GM23338 (cell line): ENCODE data around the gene ARHGEF10L. TPM values are rescaled to one million over a fixed set of nuclear protein-coding genes. Genes with fewer than 3 reads are reported as not detected.

Source experiments
- ATAC-seq: fragments of 200-7000 bp; cut with Tn5 transposase; 3 replicates; pipeline ENCODE4 v1.9.1; 2020
- DNase-seq: peaks from one replicate; pipeline ENCODE4 v3.0.0-alpha.2; 2015; ENCODE audit warnings: low spot score
- H2AFZ ChIP-seq: fragments of 200-600 bp; sonication (generic); 2 replicates; pipeline ENCODE4 v1.8.0; 2016; ENCODE audit warnings: antibody characterized with exemption, mild to moderate bottlenecking, moderate library complexity
- H3F3A ChIP-seq: fragments of 200-600 bp; sonication (generic); replicated peaks from 2 replicates; pipeline ENCODE4 v1.8.0; 2017; ENCODE audit warnings: antibody characterized with exemption, mixed run types, low read depth
- H3K27ac ChIP-seq: fragments of 200-600 bp; sonication (generic); 2 replicates; pipeline ENCODE4 v1.6.1; 2016; ENCODE audit warnings: low read depth
- H3K27me3 ChIP-seq: fragments of 200-600 bp; sonication (generic); 2 replicates; pipeline ENCODE4 v1.8.0; 2016; ENCODE audit warnings: mild to moderate bottlenecking, mixed run types, moderate library complexity; ENCODE audit not compliant: insufficient read depth
- H3K36me3 ChIP-seq: fragments of 200-600 bp; sonication (generic); 2 replicates; pipeline ENCODE4 v1.8.0; 2016; ENCODE audit warnings: mild to moderate bottlenecking; ENCODE audit not compliant: insufficient read depth
- H3K4me1 ChIP-seq: fragments of 200-600 bp; sonication (generic); 2 replicates; pipeline ENCODE4 v1.8.0; 2016; ENCODE audit warnings: mild to moderate bottlenecking, moderate library complexity; ENCODE audit not compliant: insufficient read depth
- H3K4me2 ChIP-seq: fragments of 200-600 bp; sonication (generic); 2 replicates; pipeline ENCODE4 v1.7.1; 2017; ENCODE audit warnings: mixed run types
- H3K4me3 ChIP-seq: fragments of 200-600 bp; sonication (generic); 2 replicates; pipeline ENCODE4 v1.6.1; 2016; ENCODE audit warnings: mixed run types
- H3K79me2 ChIP-seq: fragments of 200-600 bp; sonication (generic); replicated peaks from 2 replicates; pipeline ENCODE4 v1.8.0; 2017; ENCODE audit warnings: mild to moderate bottlenecking; ENCODE audit not compliant: insufficient read depth
- H3K9me2 ChIP-seq: fragments of 200-600 bp; sonication (generic); 2 replicates; pipeline ENCODE4 v1.8.0; 2017; ENCODE audit not compliant: insufficient read depth
- H4K20me1 ChIP-seq: fragments of 200-600 bp; sonication (generic); replicated peaks from 2 replicates; pipeline ENCODE4 v1.8.0; 2017; ENCODE audit warnings: mild to moderate bottlenecking; ENCODE audit not compliant: insufficient read depth
- H3K27ac Mint-ChIP-seq: 2 replicates; pipeline ENCODE4 v1.8.0; 2020; ENCODE audit warnings: inconsistent platforms, mild to moderate bottlenecking, moderate library complexity, mixed read lengths
- H3K27me3 Mint-ChIP-seq: 3 replicates; pipeline ENCODE4 v1.8.0; 2022; ENCODE audit warnings: low read depth, mild to moderate bottlenecking, moderate library complexity, mixed read lengths, inconsistent platforms; ENCODE audit not compliant: insufficient read depth, poor library complexity
- H3K36me3 Mint-ChIP-seq: 3 replicates; pipeline ENCODE4 v1.8.0; 2021; ENCODE audit warnings: low read depth, mild to moderate bottlenecking, inconsistent platforms, moderate library complexity, mixed read lengths
- H3K4me1 Mint-ChIP-seq: 3 replicates; pipeline ENCODE4 v1.8.0; 2020; ENCODE audit warnings: mild to moderate bottlenecking, inconsistent platforms, mixed read lengths
- H3K4me3 Mint-ChIP-seq: 3 replicates; pipeline ENCODE4 v1.8.0; 2021; ENCODE audit warnings: moderate library complexity, mild to moderate bottlenecking, inconsistent platforms, mixed read lengths
- H3K9me3 Mint-ChIP-seq: 3 replicates; pipeline ENCODE4 v1.8.0; 2020; ENCODE audit warnings: moderate library complexity, mild to moderate bottlenecking, inconsistent platforms, mixed read lengths
- CREB1 ChIP-seq: fragments of 250-450 bp; sonication (Bioruptor Pico); IDR thresholded peaks from 2 replicates; pipeline ENCODE4 v1.5.0; 2020; ENCODE audit warnings: low read depth, mild to moderate bottlenecking, moderate library complexity
- EZH2 ChIP-seq: fragments of 200-600 bp; sonication (generic); IDR thresholded peaks from one replicate; pipeline ENCODE4 v1.8.0; 2017; ENCODE audit warnings: antibody characterized with exemption, mild to moderate bottlenecking, low read depth; ENCODE audit not compliant: unreplicated experiment
- EZH2phosphoT487 ChIP-seq: fragments of 200-600 bp; sonication (generic); IDR thresholded peaks from one replicate; pipeline ENCODE4 v1.8.1; 2018; ENCODE audit warnings: antibody characterized with exemption; ENCODE audit not compliant: unreplicated experiment
- JUNB ChIP-seq: IDR thresholded peaks from one replicate; pipeline ENCODE4 v1.6.1; 2016; ENCODE audit warnings: antibody characterized with exemption; ENCODE audit not compliant: unreplicated experiment
- NANOG ChIP-seq: IDR thresholded peaks from 2 replicates; pipeline ENCODE4 v1.6.1; 2016; ENCODE audit warnings: antibody characterized with exemption, borderline replicate concordance
- POLR2AphosphoS5 ChIP-seq: IDR thresholded peaks from 2 replicates; pipeline ENCODE4 v1.6.1; 2016; ENCODE audit warnings: antibody characterized with exemption, low read depth
- STAT1 ChIP-seq: IDR thresholded peaks from one replicate; pipeline ENCODE4 v1.6.1; 2016; ENCODE audit warnings: antibody characterized with exemption; ENCODE audit not compliant: unreplicated experiment
- ZNF114 ChIP-seq: fragments of 250-450 bp; sonication (Bioruptor Pico); IDR thresholded peaks from 2 replicates; pipeline ENCODE4 v1.5.0; 2020; ENCODE audit warnings: mild to moderate bottlenecking, moderate library complexity
- ZNF331 ChIP-seq: fragments of 250-450 bp; sonication (Bioruptor Pico); IDR thresholded peaks from 2 replicates; pipeline ENCODE4 v1.5.0; 2020; ENCODE audit warnings: low read depth, mild to moderate bottlenecking, moderate library complexity
- polyA plus RNA-seq: library from polyadenylated mRNA; unstranded; fragments of >200 nt; fragmentation: Nextera tagmentation; extraction: Ambion mirVana; gene quantifications from 2 replicates; pipeline ENCODE4 v1.2.1, GENCODE V29; 2016
- total RNA-seq: library from RNA; depleted of rRNA; stranded (reverse); fragments of >200 nt; shearing (Covaris generic); gene quantifications from 2 replicates; pipeline ENCODE4 v1.2.3, GENCODE V29; 2014
- TF ChIP-seq, protein P1 (sequence below): IDR thresholded peaks from one replicate; pipeline ENCODE4 v1.6.1; 2018; ENCODE audit warnings: antibody characterized with exemption; ENCODE audit not compliant: unreplicated experiment
- TF ChIP-seq, protein P2 (sequence below): fragments of 250-450 bp; sonication (Bioruptor Pico); IDR thresholded peaks from 2 replicates; pipeline ENCODE4 v1.5.0; 2020; ENCODE audit warnings: mild to moderate bottlenecking, moderate library complexity
- TF ChIP-seq, protein P3 (sequence below): IDR thresholded peaks from 2 replicates; pipeline ENCODE4 v1.6.1; 2016; ENCODE audit warnings: antibody characterized with exemption
- TF ChIP-seq, protein P4 (sequence below), 2 experiments: fragments of 200-600 bp in 1 of 2; sonication (generic) in 1 of 2; conservative IDR thresholded peaks; 2 replicates each; pipeline versions ENCODE4 v1.5.1 to v1.6.1; 2016 to 2017; ENCODE audit warnings: antibody characterized with exemption in 2 of 2, low read depth in 2 of 2, mild to moderate bottlenecking in 2 of 2, moderate library complexity in 1 of 2

ARHGEF10L gene
- total and polyA plus RNA-seq, 2 experiments from 2014 or later = 12.1 to 46.8 TPM

DNA sequence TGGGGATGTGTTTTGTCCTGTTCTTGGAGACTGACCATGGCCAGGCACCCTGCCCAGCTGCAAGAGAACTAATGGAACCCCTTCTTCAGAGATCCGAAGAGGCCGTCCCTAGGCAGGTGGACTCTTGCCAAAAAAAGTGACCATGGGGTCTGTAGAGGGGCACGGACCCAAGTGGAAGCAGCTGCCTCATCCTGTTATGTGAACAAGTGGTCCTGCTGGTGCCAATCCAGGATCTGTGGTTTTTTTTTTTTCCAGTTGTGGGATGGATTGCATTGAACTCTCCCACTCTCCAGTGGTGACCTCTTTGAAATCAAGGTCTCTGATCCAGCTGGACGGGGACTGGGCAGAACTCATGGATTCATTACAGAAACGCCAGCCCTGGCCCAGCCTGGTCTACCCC, 71.2 kb downstream of the ARHGEF10L start:
- Mint-ChIP-seq H3K27ac (no peak overlapping the region), H3K27me3 (peaks cover 9% of the 10 kb centered on the region), H3K4me3 (no peak overlapping the region), H3K4me1 (peaks cover 13% of the 10 kb centered on the region; the same call in 2 of the 3 replicates), H3K9me3 (no peaks in the 10 kb centered on the region), H3K36me3 (peaks cover 28% of the 10 kb centered on the region; the same call in 2 of the 3 replicates)
- Histone ChIP-seq H3K9me2 (no peaks in the 10 kb centered on the region), H3K4me2 (no peak overlapping the region), H3K4me1 (no peaks in the 10 kb centered on the region; the same call in 1 of the 2 replicates), H4K20me1 (no peaks in the 10 kb centered on the region; the same call in 1 of the 2 replicates), H3K4me3 (no peak overlapping the region), H3K79me2 (no peaks in the 10 kb centered on the region), H2AFZ (no peak overlapping the region), H3F3A (peaks cover 12% of the 10 kb centered on the region), H3K27ac (no peak overlapping the region), H3K27me3 (no peaks in the 10 kb centered on the region), H3K36me3 (no peaks in the 10 kb centered on the region)
- TF ChIP-seq NANOG (no peak), EZH2phosphoT487 (no peak), ZNF331 (CRISPR knock-in tag) (no peak), STAT1 (no peak), ZNF114 (CRISPR knock-in tag) (no peak), CREB1 (CRISPR knock-in tag) (no peak), JUNB (no peak), POLR2AphosphoS5 (no peak), EZH2 (no peak)
- TF ChIP-seq, protein P1, sequence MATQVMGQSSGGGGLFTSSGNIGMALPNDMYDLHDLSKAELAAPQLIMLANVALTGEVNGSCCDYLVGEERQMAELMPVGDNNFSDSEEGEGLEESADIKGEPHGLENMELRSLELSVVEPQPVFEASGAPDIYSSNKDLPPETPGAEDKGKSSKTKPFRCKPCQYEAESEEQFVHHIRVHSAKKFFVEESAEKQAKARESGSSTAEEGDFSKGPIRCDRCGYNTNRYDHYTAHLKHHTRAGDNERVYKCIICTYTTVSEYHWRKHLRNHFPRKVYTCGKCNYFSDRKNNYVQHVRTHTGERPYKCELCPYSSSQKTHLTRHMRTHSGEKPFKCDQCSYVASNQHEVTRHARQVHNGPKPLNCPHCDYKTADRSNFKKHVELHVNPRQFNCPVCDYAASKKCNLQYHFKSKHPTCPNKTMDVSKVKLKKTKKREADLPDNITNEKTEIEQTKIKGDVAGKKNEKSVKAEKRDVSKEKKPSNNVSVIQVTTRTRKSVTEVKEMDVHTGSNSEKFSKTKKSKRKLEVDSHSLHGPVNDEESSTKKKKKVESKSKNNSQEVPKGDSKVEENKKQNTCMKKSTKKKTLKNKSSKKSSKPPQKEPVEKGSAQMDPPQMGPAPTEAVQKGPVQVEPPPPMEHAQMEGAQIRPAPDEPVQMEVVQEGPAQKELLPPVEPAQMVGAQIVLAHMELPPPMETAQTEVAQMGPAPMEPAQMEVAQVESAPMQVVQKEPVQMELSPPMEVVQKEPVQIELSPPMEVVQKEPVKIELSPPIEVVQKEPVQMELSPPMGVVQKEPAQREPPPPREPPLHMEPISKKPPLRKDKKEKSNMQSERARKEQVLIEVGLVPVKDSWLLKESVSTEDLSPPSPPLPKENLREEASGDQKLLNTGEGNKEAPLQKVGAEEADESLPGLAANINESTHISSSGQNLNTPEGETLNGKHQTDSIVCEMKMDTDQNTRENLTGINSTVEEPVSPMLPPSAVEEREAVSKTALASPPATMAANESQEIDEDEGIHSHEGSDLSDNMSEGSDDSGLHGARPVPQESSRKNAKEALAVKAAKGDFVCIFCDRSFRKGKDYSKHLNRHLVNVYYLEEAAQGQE = no peak
- TF ChIP-seq, protein P2, sequence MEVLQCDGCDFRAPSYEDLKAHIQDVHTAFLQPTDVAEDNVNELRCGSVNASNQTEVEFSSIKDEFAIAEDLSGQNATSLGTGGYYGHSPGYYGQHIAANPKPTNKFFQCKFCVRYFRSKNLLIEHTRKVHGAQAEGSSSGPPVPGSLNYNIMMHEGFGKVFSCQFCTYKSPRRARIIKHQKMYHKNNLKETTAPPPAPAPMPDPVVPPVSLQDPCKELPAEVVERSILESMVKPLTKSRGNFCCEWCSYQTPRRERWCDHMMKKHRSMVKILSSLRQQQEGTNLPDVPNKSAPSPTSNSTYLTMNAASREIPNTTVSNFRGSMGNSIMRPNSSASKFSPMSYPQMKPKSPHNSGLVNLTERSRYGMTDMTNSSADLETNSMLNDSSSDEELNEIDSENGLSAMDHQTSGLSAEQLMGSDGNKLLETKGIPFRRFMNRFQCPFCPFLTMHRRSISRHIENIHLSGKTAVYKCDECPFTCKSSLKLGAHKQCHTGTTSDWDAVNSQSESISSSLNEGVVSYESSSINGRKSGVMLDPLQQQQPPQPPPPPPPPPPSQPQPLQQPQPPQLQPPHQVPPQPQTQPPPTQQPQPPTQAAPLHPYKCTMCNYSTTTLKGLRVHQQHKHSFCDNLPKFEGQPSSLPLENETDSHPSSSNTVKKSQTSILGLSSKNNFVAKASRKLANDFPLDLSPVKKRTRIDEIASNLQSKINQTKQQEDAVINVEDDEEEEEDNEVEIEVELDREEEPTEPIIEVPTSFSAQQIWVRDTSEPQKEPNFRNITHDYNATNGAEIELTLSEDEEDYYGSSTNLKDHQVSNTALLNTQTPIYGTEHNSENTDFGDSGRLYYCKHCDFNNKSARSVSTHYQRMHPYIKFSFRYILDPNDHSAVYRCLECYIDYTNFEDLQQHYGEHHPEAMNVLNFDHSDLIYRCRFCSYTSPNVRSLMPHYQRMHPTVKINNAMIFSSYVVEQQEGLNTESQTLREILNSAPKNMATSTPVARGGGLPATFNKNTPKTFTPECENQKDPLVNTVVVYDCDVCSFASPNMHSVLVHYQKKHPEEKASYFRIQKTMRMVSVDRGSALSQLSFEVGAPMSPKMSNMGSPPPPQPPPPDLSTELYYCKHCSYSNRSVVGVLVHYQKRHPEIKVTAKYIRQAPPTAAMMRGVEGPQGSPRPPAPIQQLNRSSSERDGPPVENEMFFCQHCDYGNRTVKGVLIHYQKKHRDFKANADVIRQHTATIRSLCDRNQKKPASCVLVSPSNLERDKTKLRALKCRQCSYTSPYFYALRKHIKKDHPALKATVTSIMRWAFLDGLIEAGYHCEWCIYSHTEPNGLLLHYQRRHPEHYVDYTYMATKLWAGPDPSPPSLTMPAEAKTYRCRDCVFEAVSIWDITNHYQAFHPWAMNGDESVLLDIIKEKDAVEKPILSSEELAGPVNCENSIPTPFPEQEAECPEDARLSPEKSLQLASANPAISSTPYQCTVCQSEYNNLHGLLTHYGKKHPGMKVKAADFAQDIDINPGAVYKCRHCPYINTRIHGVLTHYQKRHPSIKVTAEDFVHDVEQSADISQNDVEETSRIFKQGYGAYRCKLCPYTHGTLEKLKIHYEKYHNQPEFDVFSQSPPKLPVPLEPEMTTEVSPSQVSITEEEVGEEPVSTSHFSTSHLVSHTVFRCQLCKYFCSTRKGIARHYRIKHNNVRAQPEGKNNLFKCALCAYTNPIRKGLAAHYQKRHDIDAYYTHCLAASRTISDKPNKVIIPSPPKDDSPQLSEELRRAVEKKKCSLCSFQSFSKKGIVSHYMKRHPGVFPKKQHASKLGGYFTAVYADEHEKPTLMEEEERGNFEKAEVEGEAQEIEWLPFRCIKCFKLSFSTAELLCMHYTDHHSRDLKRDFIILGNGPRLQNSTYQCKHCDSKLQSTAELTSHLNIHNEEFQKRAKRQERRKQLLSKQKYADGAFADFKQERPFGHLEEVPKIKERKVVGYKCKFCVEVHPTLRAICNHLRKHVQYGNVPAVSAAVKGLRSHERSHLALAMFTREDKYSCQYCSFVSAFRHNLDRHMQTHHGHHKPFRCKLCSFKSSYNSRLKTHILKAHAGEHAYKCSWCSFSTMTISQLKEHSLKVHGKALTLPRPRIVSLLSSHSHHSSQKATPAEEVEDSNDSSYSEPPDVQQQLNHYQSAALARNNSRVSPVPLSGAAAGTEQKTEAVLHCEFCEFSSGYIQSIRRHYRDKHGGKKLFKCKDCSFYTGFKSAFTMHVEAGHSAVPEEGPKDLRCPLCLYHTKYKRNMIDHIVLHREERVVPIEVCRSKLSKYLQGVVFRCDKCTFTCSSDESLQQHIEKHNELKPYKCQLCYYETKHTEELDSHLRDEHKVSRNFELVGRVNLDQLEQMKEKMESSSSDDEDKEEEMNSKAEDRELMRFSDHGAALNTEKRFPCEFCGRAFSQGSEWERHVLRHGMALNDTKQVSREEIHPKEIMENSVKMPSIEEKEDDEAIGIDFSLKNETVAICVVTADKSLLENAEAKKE (CRISPR knock-in tag) = no peak
- TF ChIP-seq, protein P3, sequence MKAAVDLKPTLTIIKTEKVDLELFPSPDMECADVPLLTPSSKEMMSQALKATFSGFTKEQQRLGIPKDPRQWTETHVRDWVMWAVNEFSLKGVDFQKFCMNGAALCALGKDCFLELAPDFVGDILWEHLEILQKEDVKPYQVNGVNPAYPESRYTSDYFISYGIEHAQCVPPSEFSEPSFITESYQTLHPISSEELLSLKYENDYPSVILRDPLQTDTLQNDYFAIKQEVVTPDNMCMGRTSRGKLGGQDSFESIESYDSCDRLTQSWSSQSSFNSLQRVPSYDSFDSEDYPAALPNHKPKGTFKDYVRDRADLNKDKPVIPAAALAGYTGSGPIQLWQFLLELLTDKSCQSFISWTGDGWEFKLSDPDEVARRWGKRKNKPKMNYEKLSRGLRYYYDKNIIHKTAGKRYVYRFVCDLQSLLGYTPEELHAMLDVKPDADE = no peak
- TF ChIP-seq, protein P4, sequence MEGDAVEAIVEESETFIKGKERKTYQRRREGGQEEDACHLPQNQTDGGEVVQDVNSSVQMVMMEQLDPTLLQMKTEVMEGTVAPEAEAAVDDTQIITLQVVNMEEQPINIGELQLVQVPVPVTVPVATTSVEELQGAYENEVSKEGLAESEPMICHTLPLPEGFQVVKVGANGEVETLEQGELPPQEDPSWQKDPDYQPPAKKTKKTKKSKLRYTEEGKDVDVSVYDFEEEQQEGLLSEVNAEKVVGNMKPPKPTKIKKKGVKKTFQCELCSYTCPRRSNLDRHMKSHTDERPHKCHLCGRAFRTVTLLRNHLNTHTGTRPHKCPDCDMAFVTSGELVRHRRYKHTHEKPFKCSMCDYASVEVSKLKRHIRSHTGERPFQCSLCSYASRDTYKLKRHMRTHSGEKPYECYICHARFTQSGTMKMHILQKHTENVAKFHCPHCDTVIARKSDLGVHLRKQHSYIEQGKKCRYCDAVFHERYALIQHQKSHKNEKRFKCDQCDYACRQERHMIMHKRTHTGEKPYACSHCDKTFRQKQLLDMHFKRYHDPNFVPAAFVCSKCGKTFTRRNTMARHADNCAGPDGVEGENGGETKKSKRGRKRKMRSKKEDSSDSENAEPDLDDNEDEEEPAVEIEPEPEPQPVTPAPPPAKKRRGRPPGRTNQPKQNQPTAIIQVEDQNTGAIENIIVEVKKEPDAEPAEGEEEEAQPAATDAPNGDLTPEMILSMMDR (conservative IDR thresholded peaks at IDR 0.05; ENCODE audit: low read depth in 2 of 2) = no peak
- no peak for DNase-seq
- ATAC-seq = no peak
